GM21786 (cell line): ENCODE data around the gene RASEF.

ENCODE experiments used
- ATAC-seq: cut with Tn5 transposase; IDR thresholded peaks from one replicate; pipeline ENCODE4 v1.9.1; 2021; ENCODE audit not compliant: unreplicated experiment

Gene RASEF

GRCh38 chr9:83015897-83016296 lies 47.0 kb downstream of the RASEF start:
- no peak for ATAC-seq

DNA sequence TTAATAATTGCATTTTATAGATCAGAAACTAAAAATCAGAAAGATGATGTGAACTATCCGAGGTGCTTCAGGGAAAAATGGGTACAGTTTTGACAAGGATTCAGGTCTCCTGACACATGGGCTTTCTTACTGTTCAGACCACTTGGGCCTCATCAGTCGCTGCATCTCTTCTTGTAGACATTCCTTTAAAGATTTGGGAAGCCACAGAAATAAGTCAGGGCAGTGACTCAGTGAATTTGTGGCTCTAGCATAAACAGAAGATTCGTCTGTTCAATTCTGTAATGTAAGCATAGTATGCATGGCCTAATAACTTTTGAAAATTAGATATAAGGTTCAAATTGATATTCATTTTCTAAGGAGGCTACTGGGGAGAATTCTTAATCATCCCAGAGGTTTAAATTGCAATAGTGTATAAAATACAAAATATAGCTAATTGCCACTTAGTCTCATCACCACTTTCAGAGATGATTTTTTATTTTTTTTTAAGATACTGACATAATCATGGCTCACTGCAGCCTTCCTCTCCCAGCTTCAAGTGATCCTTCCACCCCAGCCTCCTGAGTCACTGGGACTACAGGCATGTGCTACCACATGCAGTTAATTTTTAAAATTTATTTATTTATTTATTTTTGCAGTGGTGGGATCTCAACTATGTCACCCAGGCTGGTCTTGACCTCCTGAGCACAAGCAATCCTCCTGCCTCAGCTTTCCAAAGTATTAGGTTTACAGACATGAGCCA lies 48.9 kb downstream of the RASEF start:
- ATAC-seq: no peak

GRCh38 chr9:83012922-83013838 lies 49.8 kb downstream of the RASEF start:
- ATAC-seq: no peak

DNA sequence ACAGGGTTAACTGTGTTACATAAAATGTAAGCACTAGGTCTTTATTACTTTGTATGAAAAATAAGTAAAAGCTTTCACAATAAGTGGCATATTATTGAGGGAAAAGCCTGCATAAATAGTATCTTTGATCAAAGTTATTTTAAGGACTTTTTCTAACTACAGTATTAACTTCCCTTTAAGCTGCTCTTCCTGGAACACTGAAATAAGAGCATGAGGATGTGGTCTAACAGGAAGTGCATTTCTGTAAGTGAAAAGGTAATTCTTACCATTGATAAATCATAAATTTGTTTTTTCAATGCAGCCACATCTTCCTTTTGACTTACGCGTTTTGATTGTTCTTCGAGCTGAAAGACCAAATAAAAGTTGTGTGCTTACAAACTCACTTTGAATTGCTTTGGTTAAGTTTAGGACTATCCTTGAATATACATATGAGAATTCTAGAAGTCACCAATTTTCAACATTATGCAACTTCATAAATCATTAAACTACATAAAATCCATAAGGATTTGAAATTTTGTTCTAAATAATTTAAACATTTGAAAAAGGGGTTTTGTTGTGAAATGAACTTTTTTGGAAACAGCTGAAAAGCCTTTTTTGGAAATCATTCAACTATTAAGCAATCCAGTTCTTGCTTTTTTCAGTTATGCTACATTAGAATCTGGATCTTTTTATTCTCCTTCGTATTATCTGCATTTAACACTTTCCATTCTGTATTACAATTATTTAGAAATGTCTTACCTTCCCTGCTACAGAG lies 50.6 kb downstream of the RASEF start:
- ATAC-seq: no peak

DNA sequence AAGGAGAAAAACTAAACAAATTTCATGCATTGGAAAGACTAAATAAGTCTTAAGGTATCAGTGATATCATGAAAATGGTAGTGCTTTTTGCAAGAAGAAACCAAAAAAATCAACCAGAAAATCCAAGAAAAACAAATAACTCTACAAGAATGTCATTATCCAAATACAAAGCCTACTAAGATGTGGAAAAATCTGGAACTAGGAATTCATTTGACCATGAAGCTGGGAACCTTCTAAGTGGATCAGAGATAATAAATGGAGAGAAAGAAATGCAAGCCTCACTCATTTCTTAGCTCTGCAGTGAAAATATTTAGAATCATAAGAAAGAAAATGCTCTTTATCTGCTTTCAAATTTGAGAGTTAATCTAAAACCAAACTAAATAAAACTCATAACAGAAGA lies 51.3 kb downstream of the RASEF start:
- ATAC-seq: no peak

DNA sequence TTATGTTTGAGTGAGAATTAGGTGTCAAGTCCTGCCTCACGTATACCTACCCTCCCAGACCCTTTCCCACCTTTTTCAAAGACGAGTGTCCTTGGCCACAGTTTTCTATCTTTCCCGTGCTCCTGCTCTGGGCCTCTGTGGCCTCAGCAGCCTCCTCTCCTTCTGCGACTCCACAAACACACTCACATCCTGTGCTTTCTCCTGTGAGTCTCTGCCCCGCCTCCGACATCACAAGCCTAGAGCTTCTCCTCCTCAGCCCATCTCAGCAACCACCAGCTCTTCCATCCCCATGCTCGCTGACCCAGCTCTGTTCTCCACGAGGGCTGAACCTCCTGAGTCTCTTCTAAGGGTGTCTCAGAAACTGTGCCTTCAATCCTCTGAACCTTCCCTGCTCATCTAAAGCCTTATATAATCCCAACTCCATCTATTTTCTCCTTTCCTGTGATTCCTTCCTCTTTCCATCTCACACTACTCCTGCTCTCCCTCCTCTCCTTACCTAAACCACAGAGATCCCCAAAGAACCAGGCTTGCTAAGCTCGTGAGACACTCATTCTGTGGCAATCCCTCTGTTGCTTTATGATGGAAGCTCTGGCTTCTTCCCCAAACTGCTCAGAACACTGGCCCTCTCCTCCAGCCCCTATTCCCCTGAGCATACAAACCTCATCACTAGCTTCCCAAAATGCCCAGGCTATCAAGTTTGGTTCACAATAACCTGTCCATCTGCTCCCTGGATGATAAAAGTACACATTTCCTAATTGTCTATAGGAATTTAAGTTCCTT lies 55.2 kb downstream of the RASEF start:
- ATAC-seq: no peak

DNA sequence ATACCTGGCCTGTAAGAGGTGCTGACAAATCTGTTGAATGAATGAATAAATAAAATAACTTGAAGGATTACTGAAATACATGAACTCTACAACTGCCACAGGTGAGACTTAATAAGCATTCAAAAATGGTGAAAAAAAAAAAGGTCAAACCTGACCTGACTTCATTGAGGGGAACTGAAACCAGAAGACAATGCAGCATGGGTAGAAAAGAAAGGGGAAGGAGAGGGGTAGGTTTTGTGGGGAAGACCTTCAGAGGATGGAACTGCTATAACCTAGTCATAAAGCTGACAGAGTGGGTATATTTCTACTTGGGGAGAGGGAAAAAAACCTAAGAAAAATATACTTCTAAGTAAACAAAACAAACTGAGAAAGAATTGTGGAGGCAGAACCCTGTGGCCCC lies 56.6 kb downstream of the RASEF start:
- ATAC-seq: peak; percentile 79

DNA sequence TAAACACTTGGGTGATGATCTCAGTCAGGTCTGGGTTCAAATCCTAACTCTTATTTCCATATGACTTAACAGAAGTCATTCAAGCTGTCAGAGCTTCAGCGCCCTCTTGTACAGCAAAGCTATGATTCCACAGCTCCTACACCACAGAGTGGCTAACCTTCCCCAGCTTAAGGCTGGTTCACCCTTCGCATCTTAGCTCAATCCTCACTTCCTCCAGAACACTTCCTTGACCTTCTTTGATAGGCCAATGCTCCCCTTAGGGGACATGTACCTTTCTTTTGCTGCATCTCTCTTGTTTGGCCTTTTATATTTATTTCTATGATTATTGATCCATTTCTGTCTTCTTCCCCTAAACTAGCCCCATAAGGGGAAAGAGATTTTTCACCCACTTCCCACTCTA lies 57.0 kb downstream of the RASEF start:
- ATAC-seq: no peak

DNA sequence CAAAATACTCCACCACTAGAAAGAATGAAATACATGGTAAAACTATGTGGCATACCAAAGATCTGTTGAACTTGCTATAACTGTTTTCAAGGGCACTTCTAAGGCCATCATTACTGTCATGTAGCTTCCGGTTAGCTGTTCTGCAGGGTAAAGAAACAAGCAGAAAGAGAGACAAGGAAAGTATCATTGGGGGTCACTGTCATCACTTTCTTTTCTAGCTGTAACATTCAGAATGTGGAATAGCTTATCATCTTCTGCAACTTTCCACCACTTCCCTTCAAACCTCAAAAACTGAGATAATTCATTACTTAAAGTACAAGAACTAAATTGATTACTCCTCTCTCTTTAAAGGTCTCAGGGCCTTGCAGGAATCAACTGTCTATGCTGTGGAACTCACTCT lies 57.6 kb downstream of the RASEF start:
- no peak for ATAC-seq

GRCh38 chr9:83002329-83002728 lies 60.6 kb downstream of the RASEF start:
- ATAC-seq: no peak

- no peak for ATAC-seq
Measured at GRCh38 chr9:83000765-83001164, 62.2 kb downstream of the RASEF start.

GRCh38 chr9:82998409-82998808 lies 64.5 kb downstream of the RASEF start:
- no peak for ATAC-seq

DNA sequence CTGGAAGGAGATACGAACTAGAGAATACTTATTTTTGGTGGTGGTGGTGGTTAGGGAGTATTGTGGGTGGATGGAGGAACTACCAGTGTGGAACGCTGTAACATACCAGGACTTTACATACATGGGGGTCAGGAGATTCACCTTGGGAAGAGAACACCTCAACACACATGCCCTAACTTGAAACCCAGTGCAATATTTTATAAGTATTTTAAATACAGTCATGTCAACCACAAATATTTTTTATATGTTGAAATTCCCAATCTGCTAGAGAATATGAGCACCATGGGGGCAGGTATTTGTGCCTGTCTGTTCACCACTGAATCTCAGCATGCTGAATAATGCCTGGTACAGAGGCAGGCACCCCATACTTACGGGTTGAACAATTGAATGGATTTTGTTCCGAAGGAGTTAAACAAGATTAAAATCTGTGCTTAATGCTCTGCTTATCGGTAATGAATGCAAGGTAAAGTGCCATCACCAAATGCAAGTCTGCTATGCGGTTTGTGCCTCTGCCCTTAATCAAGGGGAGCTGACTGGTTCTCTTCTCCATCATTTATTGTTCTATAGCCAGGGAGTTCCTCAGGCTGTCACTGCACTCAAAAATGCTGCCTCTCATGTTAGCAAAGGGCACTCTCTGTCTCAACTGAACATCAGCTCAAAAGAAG lies 65.3 kb downstream of the RASEF start:
- no peak for ATAC-seq

DNA sequence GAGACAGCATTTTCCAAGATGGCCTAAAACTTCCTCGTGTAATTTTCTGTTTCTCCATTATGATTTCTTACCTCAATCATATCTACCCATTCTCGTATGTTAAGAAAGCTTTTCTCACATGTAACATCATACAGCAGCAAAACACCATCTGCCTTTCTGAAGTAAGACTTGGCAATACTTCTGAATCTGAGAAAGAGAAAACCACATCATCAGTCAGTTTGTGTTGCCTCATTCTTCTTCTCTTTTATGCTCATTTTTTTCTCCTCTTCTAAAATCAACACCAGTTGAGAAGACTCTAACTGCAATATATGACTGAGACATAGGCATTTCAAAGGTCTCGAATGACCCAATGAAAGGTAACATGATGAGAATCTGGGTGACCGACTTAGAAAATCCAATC lies 66.0 kb downstream of the RASEF start:
- ATAC-seq: no peak

DNA sequence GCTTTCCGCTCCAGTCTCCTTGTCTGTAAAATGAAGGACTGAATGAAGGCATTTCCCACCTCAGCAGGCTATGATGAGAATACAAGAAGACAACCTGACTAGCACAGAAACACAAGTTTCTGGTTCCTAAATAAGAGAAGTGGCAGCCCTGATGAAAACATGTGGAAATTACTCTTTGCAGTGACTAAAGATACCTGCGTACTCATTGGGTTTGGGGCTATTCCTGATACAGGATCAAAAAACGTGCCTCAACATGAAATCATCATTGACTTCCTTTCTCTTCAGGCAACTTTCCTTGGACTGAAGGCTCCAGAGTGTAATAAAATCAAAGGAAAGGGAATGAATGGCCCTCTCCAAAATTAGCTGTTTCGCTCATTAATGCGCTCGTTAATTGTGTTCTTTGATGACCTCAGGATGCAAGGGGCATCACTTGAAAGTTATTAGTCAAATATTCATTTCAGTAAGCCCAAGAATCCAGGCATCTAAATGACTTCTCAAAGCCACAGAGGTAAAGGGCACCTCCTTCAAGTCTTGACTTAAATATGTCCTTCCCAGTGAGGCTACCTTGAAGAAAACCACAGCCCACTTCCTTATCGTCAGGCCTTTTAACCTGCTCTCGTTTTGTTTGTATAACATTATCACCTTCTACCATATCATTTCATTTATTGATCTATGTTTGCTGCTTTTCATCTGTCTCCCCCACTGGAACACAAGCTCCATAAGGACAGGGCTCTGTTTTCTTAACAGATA lies 68.9 kb downstream of the RASEF start:
- no peak for ATAC-seq

GRCh38 chr9:82991671-82992070 lies 71.3 kb downstream of the RASEF start:
- no peak for ATAC-seq

DNA sequence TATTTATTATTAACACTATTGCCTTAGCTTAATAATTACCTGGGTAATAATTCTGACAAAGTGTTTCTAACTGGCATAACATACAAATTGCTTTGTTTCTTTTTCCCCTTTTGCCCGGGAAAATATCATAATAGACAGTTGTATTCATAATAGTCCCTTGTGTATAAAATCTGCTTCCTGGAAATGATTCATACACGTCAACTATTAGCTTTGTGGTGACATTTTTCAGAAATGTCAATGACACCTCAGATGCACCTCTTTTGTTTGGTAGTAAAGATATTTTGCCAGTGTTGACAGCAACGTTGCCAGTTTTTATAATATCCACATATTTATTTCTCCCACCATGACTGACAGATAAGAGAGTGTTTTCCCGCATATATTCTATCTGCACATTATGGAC lies 73.0 kb downstream of the RASEF start:
- ATAC-seq: no peak

- ATAC-seq: no peak
Measured at GRCh38 chr9:82988488-82988887, 74.5 kb downstream of the RASEF start.

GRCh38 chr9:82987370-82988189 lies 75.4 kb downstream of the RASEF start:
- ATAC-seq: no peak
